GM19324 (cell line): ENCODE data around the gene ICA1L.
"Not testable (repeated sequence)": the region's sequence is repeated elsewhere in the genome, so short reads cannot be mapped to it uniquely, and the experiment has no call there.

ENCODE experiments used
- ATAC-seq: cut with Tn5 transposase; IDR thresholded peaks from one replicate; pipeline ENCODE4 v1.9.1; 2021; ENCODE audit warnings: mild to moderate bottlenecking, moderate library complexity; ENCODE audit not compliant: unreplicated experiment, low FRiP score

Gene ICA1L

DNA sequence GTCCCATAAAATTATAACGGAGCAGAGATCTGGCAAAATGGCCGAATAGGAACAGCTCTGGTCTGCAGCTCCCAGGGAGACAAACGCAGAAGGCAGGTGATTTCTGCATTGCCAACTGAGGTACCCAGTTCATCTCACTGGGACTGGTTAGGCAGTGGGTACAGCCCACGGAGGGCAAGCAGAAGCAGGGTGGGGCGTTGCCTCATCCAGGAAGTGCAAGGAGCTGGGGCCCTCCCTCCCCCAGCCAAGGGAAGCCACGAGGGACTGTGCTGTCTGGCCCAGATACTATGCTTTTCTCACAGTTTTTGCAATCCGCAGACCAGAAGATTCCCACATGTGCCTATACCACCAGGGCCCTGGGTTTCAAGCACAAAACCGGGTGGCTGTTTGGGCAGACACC, 22.8 kb downstream of the ICA1L start:
- ATAC-seq, result no peak

GRCh38 chr2:202847693-202848524, 23.7 kb downstream of the ICA1L start:
- ATAC-seq, result no peak

- no peak for ATAC-seq
These were observed 26.9 kb downstream of the ICA1L start for GRCh38 chr2:202844656-202845055.

DNA sequence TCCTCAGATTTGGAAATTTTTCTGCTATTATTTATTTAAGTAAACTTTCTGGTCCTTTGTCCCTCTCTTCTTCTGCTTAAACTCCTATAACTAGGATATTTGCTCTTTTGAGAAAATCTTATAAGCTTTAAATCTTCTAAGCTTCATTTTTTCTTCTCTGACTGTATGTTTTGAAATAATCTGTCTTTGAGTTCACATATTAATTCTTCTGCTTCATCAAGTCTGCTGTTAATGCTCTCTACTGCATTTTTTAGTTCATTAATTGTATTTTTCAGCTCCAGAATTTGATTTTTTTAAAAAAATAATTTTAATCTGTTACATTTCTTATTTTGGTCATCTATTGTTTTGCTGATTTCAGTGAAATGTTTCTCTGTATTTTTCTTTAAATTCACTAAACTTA, 28.9 kb downstream of the ICA1L start:
- ATAC-seq, result no peak

DNA sequence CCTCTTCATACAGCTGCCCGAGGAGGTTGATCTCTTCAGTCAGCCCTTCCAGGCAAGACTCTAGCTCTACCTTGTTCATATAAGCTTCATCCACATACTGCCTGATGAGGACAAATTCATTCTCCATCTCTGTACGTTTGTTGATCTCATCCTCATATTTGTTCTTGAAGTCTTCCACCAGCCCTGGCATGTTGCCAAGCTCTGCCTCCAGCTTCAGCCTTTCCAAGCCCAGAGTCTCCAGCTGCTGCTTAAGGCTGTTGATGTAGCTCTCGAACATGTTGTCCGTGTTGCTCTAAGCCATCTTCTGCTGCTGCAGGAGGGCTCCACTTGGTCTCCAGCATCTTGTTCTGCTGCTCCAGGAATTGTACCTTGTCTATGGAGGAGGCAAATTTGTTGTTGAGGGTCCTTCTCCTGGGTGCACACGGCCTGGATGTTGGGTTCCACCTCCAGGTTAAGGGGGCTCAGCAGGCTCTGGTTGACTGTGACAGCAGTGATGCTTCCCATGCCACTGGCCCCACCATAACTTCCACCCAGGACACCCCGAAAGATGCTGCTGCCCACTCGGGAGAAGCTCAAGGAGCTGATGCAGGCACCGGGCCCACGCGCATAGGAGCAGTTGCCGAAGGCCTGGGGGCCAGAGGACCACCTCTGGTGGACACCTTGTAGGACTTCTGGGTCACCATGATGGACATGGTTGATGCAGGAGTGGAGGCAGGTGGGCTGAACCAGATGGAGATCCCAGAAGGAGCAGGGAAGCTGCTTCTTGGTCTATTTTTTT, 30.3 kb downstream of the ICA1L start:
- ATAC-seq, result no peak

DNA sequence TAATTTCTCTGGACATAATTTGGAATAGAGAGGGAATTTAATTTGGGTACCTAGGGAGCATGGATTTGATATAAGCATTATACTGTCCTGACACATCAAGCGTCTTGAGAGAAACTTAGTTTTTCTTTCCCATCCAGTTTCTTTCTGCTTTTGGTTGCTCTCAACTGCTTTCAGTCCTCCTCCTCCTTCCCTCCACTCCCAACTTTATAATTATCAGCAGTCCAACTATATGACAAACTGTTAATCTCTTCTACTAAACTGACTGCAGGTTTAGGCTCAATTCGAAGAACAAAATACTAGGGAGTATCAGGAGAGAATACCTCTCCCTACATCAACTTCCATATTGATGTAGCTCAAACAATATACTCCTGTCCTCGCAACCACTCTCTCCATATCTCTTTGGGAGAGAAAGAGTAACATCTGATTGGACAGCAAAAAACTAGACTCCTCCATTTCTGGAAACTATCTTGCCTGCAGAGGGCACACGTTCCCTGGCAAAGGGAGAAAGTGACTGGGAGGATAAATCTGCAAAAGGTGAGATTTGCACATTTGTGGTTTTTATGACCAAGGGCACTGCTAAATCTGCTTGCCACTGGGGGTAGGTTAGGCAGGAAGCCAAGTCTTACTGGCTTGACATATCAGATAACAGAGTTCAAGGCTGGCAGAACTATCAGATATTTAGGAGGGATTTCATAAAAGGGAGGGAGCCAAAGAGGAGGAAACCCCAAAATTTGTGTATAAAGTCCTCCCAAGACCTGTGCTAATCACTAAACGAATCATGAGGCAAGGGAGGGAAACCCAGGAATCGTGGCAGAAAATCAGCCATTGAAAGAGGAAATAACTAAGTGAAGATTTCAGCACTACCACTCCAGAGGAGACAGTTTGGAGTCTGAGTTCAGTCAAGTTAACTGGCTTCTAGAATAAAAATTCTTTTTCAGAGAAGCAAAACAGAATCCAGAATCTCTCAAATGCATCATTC, 40.0 kb downstream of the ICA1L start:
- ATAC-seq, result no peak

GRCh38 chr2:202824901-202825300, 46.7 kb downstream of the ICA1L start:
- no peak for ATAC-seq

DNA sequence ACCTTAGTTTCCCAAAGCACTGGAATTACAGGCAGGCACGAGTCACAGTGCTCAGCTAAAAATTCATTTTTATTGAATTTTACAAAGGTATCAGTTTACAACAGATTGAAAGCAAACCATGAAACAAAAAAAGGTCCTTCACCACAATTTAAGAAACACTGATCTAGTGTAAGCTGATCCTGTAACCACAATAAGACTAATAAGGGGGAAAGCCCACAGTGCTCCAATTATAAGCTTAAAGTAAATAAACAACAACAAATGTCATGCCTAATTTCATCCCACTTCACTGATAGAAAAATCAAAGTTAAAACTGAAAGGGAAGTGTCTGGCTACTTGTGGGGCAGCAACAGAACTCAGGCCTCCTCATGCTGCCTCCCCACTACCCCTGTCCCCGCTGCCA, 49.2 kb downstream of the ICA1L start:
- no peak for ATAC-seq

DNA sequence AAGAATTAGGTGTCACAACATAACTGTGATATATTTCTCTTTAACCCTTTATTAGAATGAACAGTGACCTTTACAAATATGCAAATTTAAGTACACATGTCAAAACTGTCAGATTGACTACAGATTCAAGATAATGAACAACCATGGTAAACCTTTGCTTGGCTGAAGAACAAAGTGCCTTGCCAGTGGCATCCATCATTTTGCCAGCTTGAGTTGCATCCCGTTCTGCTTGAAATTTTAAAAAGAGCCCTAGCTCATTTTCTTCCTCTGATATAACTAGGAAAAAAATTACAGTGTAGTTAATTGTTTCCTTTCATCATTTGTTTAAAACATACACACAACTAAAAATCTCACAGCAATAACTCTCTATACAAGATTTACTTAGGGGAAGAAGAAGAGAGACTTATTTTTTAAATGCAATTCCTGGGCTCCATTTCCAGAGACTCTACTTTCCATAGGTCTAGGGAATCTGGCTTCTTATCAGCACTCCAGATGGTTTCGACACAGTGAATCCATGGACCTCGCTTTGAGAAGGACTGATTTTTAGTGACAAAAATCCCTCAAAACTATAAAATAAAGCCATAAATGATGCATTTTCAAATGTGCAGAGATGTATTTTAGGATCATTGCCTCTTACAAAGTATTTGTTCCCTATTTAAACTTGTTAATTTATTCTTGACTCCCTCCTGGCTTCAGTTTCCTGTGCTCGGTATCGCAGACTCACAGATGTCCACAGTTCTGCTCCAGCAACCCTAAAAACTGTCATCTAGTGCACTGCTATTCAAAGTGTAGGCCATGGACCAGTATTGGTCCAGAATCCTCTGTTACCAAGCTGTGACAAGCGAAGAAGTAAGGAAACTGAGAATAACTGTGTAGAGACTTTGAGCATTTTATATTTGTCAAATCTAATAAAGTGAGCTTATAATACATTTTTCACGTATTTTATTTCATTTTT, 50.1 kb downstream of the ICA1L start:
- no peak for ATAC-seq

- no peak for ATAC-seq
These were observed 53.2 kb downstream of the ICA1L start for GRCh38 chr2:202818321-202818720.

DNA sequence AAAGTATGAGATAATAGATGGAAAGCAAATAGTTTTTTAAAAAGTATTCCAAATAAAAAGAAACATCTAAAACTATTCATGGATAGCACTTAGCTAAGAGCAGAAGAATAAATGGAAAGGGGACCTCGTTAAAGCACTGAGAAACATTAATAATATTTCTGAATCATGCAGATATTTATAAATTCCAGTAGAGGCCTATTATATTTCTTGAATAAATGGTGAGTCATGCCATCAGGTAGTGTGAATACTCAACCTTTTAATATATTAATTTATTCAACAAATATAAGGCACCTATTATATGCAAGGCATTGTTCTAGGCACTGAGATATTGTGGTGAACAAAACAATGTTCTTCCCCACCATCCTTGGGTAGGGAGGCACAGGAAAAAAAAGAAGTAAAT, 53.8 kb downstream of the ICA1L start:
- no peak for ATAC-seq

GRCh38 chr2:202815548-202816360, 55.8 kb downstream of the ICA1L start:
- ATAC-seq, result no peak

DNA sequence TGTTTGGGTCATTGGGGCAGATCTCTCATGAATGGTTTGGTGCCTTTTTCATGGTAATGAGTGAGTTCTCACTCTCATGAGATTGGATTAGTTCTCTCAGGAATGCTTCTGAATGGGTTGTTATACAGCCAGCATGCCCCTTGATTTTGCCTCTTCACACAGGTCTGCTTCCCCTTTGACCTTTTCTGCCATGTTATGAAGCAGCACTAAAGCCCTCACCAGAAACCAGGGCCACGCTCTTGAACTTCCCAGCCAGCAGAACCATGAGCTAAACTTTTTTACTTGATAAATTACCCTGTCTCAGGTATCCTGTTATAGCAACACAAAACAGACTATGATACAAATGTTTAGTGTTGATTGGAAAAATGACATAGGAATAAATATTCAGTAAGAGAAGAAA, 57.3 kb downstream of the ICA1L start:
- no peak for ATAC-seq

DNA sequence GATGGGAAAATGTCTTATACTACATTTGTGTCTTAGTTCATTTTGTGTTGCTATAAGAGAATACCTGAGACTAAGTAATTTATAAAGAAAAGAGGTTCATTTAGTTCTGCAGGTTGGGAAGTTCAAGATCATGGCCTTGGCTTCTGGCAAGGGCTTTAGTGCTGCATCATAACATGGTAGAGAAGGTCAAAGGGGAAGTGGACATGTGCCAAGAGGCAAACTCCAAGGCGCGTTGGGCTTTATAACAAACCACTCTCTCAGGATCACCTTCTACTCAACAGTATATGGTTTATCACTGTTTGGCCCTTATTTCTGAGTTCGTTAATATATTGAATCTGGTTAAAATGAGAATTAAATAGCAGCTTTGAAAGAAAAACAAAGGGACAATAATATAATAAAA, 58.2 kb downstream of the ICA1L start:
- no peak for ATAC-seq

- ATAC-seq, result no peak
These were observed 62.8 kb downstream of the ICA1L start for GRCh38 chr2:202808754-202809153.

- ATAC-seq, result not testable (repeated sequence)
These were observed 64.0 kb downstream of the ICA1L start for GRCh38 chr2:202807431-202808138.

DNA sequence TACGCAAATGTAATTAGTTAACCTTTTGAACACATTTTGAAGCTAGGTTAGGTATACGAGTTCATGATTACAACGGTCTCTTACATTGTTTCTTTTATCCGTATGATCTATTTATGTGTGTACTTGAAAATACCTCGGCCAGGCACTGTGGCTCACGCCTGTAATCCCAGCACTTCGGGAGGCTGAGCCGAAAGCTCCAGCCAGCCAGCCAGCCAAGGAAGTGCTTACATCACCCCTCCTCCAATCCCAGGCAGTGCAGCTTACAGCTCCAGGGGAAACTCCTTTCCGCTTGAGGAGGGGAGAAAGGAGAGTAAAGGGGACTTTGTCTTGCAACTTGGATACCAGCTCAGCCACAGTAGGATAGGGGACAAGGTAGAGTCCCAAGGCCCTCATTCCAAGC, 65.7 kb downstream of the ICA1L start:
- ATAC-seq, result not testable (repeated sequence)

DNA sequence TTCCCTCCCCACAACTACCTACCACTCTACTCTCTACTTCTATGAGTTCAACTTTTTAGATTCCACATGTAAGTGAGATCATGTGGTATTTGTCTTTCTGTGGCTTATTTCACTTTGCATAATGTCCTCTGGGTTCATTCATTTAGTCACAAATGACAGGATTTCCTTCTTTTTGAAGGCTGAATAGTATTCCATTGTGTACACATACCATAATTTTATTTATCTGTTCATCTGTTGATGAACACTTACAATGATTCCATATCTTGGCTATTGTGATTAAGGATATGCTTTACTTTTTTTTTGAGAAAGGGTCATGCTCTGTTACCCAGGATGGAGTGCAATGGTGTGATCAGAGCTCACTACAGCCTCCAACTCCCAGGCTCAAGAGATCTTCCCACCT, 73.6 kb downstream of the ICA1L start:
- no peak for ATAC-seq
